HG03342 (cell line): Measurements from ENCODE around the gene HYAL3.
"Not testable (repeated sequence)": the region's sequence is repeated elsewhere in the genome, so short reads cannot be mapped to it uniquely, and the experiment has no call there.

Source experiments
- ATAC-seq: cut with Tn5 transposase; IDR thresholded peaks from one replicate; pipeline ENCODE4 v1.9.1; 2021; ENCODE audit warnings: mild to moderate bottlenecking, moderate library complexity; ENCODE audit not compliant: unreplicated experiment

Gene HYAL3

GRCh38 chr3:50317300-50317699 lies 18.1 kb upstream of the HYAL3 start:
- ATAC-seq: no peak

- ATAC-seq: no peak
These were observed 17.5 kb upstream of the HYAL3 start for GRCh38 chr3:50316657-50317242.

GRCh38 chr3:50314816-50315215 lies 15.6 kb upstream of the HYAL3 start:
- no peak for ATAC-seq

GRCh38 chr3:50314342-50314741 lies 15.1 kb upstream of the HYAL3 start:
- no peak for ATAC-seq

- ATAC-seq: not testable (repeated sequence)
These were observed 12.8 kb upstream of the HYAL3 start for GRCh38 chr3:50312041-50312440.

- no peak for ATAC-seq
These were observed 5.4 kb upstream of the HYAL3 start for GRCh38 chr3:50304601-50305000.

- ATAC-seq: no peak
These were observed 4.0 kb upstream of the HYAL3 start, which contains the start of gene HYAL1 for GRCh38 chr3:50303013-50303815. TSS of gene HYAL1 (minus strand) at chr3:50303574. CDS start at chr3:50302956, 618 bp downstream.

- no peak for ATAC-seq
These were observed 3.1 kb upstream of the HYAL3 start for GRCh38 chr3:50302095-50303012.

- ATAC-seq: no peak
These were observed 1.6 kb upstream of the HYAL3 start for GRCh38 chr3:50300681-50301254.

GRCh38 chr3:50299929-50300680 lies 900 bp upstream of the HYAL3 start:
- ATAC-seq: no peak

GRCh38 chr3:50299638-50299928 lies 378 bp upstream of the HYAL3 start:
- ATAC-seq: no peak

GRCh38 chr3:50297896-50298725 lies 1.1 kb downstream of the HYAL3 start:
- ATAC-seq: no peak

GRCh38 chr3:50297384-50297775 lies 1.8 kb downstream of the HYAL3 start:
- ATAC-seq: no peak

GRCh38 chr3:50296721-50297383 lies 2.4 kb downstream of the HYAL3 start:
- ATAC-seq: no peak

- no peak for ATAC-seq
These were observed 3.4 kb downstream of the HYAL3 start for GRCh38 chr3:50295553-50296431.

- ATAC-seq: no peak
These were observed 4.5 kb downstream of the HYAL3 start for GRCh38 chr3:50294492-50295403.

GRCh38 chr3:50294089-50294488 lies 5.1 kb downstream of the HYAL3 start:
- no peak for ATAC-seq
